Measurements from ENCODE around the gene KCTD11. TPM values are rescaled to one million over a fixed set of nuclear protein-coding genes. Genes with fewer than 3 reads are reported as not detected.

The KCTD11 gene
- total RNA-seq, 1 experiment from 2014 or later, result 5.3 TPM

DNA sequence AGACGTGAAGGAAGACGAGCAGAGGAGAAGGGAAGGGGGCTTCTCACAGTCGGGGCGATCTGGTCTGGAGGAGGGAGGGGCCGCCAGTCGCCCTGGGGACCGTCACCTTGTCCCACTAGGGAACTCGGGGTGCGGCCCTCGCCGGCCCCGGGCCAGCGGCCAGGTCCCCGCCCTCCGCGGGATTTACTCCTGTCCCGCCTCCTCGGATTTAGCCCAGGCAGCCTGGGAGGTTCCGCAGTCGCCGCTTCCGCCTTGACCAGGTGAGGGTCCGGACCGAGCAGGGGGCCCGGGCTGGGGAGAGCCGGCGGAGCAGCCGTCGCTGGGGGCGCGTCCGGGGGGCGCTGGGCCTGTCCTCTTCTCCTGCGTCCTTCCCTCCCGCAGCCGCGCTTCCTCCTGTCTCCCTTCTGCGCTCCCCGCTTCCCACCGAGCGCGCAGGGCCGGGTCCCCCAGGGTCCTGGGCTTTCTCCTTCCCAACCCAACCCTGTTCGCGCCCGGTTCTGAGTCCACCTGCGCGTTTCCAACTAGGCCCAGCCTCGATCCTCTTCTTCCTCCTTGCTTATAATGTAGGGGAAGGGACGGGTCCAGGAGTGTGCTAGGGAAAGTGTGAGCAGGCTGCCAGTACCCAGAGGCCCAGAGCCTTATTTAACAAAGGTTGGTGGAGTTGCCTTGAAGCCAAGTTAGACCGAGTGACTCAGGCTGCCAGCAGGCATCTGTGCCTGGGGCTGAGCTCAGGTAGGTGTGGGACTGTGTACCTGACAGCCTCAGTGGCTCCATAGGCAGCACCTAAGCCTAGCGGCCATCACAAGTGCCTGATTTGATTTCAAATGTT lies 29.1 kb downstream of the KCTD11 start, which contains the start of gene TNK1:
TSS of gene TNK1 (plus strand) at position 235 of the 829 bp plus-strand sequence. CDS start 1,838 bp downstream, outside the sequence.
- Histone ChIP-seq H3K4ac (ENCODE audit: low read depth, low read length) (no peak within 1 kb of the TSS), H2BK120ac (ENCODE audit: low read depth, low read length, poor library complexity, severe bottlenecking) (no peak within 1 kb of the TSS), H2BK20ac (ENCODE audit: low read depth, low read length, poor library complexity, severe bottlenecking) (no peak within 1 kb of the TSS), H3K23ac (ENCODE audit: insufficient read length, low read depth, low read length) (no peak within 1 kb of the TSS), H3K4me2 (ENCODE audit: insufficient read depth, insufficient read length, low read length) (peak within 1 kb of the TSS; percentile 75), H3K9me3 (ENCODE audit: control insufficient read depth, low read depth, low read length) (no peaks in the 10 kb centered on the region), H3K27ac (ENCODE audit: insufficient read length, low read depth, low read length) (no peak within 1 kb of the TSS), H3K23me2 (ENCODE audit: insufficient read length, low read depth, low read length, poor library complexity, severe bottlenecking) (peaks cover 17% of the 10 kb centered on the region), H2AK5ac (ENCODE audit: insufficient read length, low read length) (no peak within 1 kb of the TSS), H2BK12ac (ENCODE audit: insufficient read length, low read depth, low read length) (no peak within 1 kb of the TSS), H3K18ac (ENCODE audit: insufficient read length, low read depth, low read length) (peak within 1 kb of the TSS; percentile 46), H3K14ac (ENCODE audit: insufficient read depth, low read length) (peak within 1 kb of the TSS; percentile 42), H2BK15ac (ENCODE audit: low read depth, low read length) (no peak within 1 kb of the TSS; the same call in 1 of the 2 replicates), H3K4me1 (ENCODE audit: insufficient read depth, low read length) (no peaks in the 10 kb centered on the region), H3K27me3 (ENCODE audit: insufficient read depth, low read length) (peaks cover 11% of the 10 kb centered on the region; the same call in 1 of the 2 replicates), H4K5ac (ENCODE audit: insufficient read length, low read depth, low read length) (no peak within 1 kb of the TSS), H3K9ac (ENCODE audit: extremely low read depth, insufficient read length, low read length) (peak within 1 kb of the TSS; percentile 62), H3T11ph (ENCODE audit: low read length) (no peak within 1 kb of the TSS), H2BK5ac (ENCODE audit: insufficient read length, low read length) (no peak within 1 kb of the TSS), H3K79me1 (ENCODE audit: insufficient read depth, low read depth, low read length, poor library complexity, severe bottlenecking) (no peaks in the 10 kb centered on the region), H4K8ac (replicated peaks; ENCODE audit: insufficient read length, low read depth, low read length) (no peak within 1 kb of the TSS), H3K79me2 (ENCODE audit: insufficient read depth, low read length) (no peaks in the 10 kb centered on the region), H4K20me1 (ENCODE audit: control insufficient read depth, insufficient read depth, insufficient read length) (no peaks in the 10 kb centered on the region), H4K91ac (ENCODE audit: insufficient read length, low read depth, low read length) (no peak within 1 kb of the TSS), H2AFZ (ENCODE audit: low read length) (peak within 1 kb of the TSS; percentile 53), H3K56ac (ENCODE audit: insufficient read length, low read depth, low read length) (no peak within 1 kb of the TSS)
- TF ChIP-seq, protein P1, sequence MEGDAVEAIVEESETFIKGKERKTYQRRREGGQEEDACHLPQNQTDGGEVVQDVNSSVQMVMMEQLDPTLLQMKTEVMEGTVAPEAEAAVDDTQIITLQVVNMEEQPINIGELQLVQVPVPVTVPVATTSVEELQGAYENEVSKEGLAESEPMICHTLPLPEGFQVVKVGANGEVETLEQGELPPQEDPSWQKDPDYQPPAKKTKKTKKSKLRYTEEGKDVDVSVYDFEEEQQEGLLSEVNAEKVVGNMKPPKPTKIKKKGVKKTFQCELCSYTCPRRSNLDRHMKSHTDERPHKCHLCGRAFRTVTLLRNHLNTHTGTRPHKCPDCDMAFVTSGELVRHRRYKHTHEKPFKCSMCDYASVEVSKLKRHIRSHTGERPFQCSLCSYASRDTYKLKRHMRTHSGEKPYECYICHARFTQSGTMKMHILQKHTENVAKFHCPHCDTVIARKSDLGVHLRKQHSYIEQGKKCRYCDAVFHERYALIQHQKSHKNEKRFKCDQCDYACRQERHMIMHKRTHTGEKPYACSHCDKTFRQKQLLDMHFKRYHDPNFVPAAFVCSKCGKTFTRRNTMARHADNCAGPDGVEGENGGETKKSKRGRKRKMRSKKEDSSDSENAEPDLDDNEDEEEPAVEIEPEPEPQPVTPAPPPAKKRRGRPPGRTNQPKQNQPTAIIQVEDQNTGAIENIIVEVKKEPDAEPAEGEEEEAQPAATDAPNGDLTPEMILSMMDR (conservative IDR thresholded peaks at IDR 0.05), result no peak
- H3K4me3 Mint-ChIP-seq, result peak within 1 kb of the TSS; percentile 76 to 82
- H3K27ac Mint-ChIP-seq, result peak within 1 kb of the TSS in 1 of 3 experiments; percentile 8; a peak in 1 of 7 replicates
- H3K27me3 Mint-ChIP-seq (ENCODE audit: low read depth), result peaks cover 52% of the 10 kb centered on the region
- H3K36me3 Mint-ChIP-seq (ENCODE audit: insufficient read depth in 1 of 3, low read depth in 3 of 3), result peaks cover 5 to 15% (median 12%) of the 10 kb centered on the region in 3 experiments; a peak in 5 of 7 replicates
- H3K4me1 Mint-ChIP-seq, result peaks cover 21 to 25% of the 10 kb centered on the region in 2 experiments
- no CpG with 5 or more reads among the region's 52 CpGs for WGBS (ENCODE audit: extremely low coverage, insufficient read length, low lambda C conversion rate)
- peak; percentile 74 for DNase-seq
- peaks cover 7% of the 10 kb centered on the region in 2 experiments for H3K9me3 Mint-ChIP-seq

Data from H9 (cell line).